ENCODE results near the gene IL17B.

GRCh38 chr5:149362541-149362940 lies 16.6 kb downstream of the IL17B start:
- TF ChIP-seq, protein P1, sequence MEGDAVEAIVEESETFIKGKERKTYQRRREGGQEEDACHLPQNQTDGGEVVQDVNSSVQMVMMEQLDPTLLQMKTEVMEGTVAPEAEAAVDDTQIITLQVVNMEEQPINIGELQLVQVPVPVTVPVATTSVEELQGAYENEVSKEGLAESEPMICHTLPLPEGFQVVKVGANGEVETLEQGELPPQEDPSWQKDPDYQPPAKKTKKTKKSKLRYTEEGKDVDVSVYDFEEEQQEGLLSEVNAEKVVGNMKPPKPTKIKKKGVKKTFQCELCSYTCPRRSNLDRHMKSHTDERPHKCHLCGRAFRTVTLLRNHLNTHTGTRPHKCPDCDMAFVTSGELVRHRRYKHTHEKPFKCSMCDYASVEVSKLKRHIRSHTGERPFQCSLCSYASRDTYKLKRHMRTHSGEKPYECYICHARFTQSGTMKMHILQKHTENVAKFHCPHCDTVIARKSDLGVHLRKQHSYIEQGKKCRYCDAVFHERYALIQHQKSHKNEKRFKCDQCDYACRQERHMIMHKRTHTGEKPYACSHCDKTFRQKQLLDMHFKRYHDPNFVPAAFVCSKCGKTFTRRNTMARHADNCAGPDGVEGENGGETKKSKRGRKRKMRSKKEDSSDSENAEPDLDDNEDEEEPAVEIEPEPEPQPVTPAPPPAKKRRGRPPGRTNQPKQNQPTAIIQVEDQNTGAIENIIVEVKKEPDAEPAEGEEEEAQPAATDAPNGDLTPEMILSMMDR (IDR thresholded peaks at IDR 0.05; ENCODE audit: low read length): no peak
- no peak for TF ChIP-seq EZH2 (IDR thresholded peaks at IDR 0.05; ENCODE audit: borderline replicate concordance, low read length)
